Neural crest cell (in vitro differentiated cells): ENCODE measurements around the gene BICRA. TPM values are rescaled to one million over a fixed set of nuclear protein-coding genes. Genes with fewer than 3 reads are reported as not detected.

Source experiments
- DNase-seq: peaks from one replicate; pipeline ENCODE4 v3.0.0; 2021; ENCODE audit warnings: low read depth, mixed read lengths, low spot score
- H3K27ac Mint-ChIP-seq: one replicate; pipeline ENCODE4 v1.8.0; 2021; ENCODE audit warnings: mild to moderate bottlenecking, mixed read lengths; ENCODE audit not compliant: unreplicated experiment
- H3K27me3 Mint-ChIP-seq: 2 replicates; pipeline ENCODE4 v1.8.0; 2021; ENCODE audit warnings: low read depth, mild to moderate bottlenecking, mixed read lengths
- H3K36me3 Mint-ChIP-seq: 2 replicates; pipeline ENCODE4 v1.8.0; 2021; ENCODE audit warnings: low read depth, mild to moderate bottlenecking, mixed read lengths
- H3K4me1 Mint-ChIP-seq: 2 replicates; pipeline ENCODE4 v1.8.0; 2021; ENCODE audit warnings: mixed read lengths
- H3K4me3 Mint-ChIP-seq: one replicate; pipeline ENCODE4 v1.8.0; 2021; ENCODE audit warnings: mild to moderate bottlenecking, mixed read lengths
- H3K9me3 Mint-ChIP-seq: 2 replicates; pipeline ENCODE4 v1.8.0; 2021; ENCODE audit warnings: mixed read lengths
- CTCF ChIP-seq: fragments of 200-600 bp; sonication (generic); conservative IDR thresholded peaks from 2 replicates; pipeline ENCODE4 v1.5.0; 2021; ENCODE audit warnings: antibody characterized with exemption, mild to moderate bottlenecking
- total RNA-seq: library from RNA; stranded (reverse); gene quantifications from 2 replicates; pipeline ENCODE4 v1.2.1, GENCODE V29; 2021

The BICRA gene
- total RNA-seq, 1 donor from 2014 or later, result 28.9 TPM

- no peak overlapping the region for H3K27ac Mint-ChIP-seq
- TF ChIP-seq CTCF, result no peak
- no peak for DNase-seq
- H3K9me3 Mint-ChIP-seq, result peaks cover 3% of the 10 kb centered on the region
- H3K27me3 Mint-ChIP-seq, result no peaks in the 10 kb centered on the region
- H3K4me1 Mint-ChIP-seq, result peaks cover 24% of the 10 kb centered on the region
- no peak overlapping the region for H3K4me3 Mint-ChIP-seq
- peaks cover 14% of the 10 kb centered on the region for H3K36me3 Mint-ChIP-seq
Measured at GRCh38 chr19:47641891-47642485, 33.1 kb downstream of the BICRA start.

GRCh38 chr19:47643281-47643680 is 34.3 kb downstream of the BICRA start:
- DNase-seq, result no peak
- H3K27me3 Mint-ChIP-seq, result no peaks in the 10 kb centered on the region
- no peak for TF ChIP-seq CTCF
- no peak overlapping the region for H3K27ac Mint-ChIP-seq
- H3K9me3 Mint-ChIP-seq, result peaks cover 5% of the 10 kb centered on the region
- peaks cover 24% of the 10 kb centered on the region for H3K36me3 Mint-ChIP-seq
- H3K4me3 Mint-ChIP-seq, result no peak overlapping the region
- H3K4me1 Mint-ChIP-seq, result peaks cover 25% of the 10 kb centered on the region

- peaks cover 22% of the 10 kb centered on the region for H3K4me1 Mint-ChIP-seq
- TF ChIP-seq CTCF, result no peak
- peaks cover 25% of the 10 kb centered on the region for H3K36me3 Mint-ChIP-seq
- DNase-seq, result no peak
- peak overlapping the region; percentile 43 for H3K27ac Mint-ChIP-seq
- H3K9me3 Mint-ChIP-seq, result peaks cover 5% of the 10 kb centered on the region
- H3K4me3 Mint-ChIP-seq, result no peak overlapping the region
- H3K27me3 Mint-ChIP-seq, result no peaks in the 10 kb centered on the region
Measured at GRCh38 chr19:47644199-47644598, 35.3 kb downstream of the BICRA start.

- no peak for TF ChIP-seq CTCF
- H3K4me3 Mint-ChIP-seq, result no peak overlapping the region
Measured at GRCh38 chr19:47644743-47645482, 36.0 kb downstream of the BICRA start.

GRCh38 chr19:47646924-47647323 is 38.0 kb downstream of the BICRA start:
- Mint-ChIP-seq H3K4me3 (no peak overlapping the region), H3K27ac (no peak overlapping the region), H3K36me3 (peaks cover 36% of the 10 kb centered on the region), H3K4me1 (peaks cover 22% of the 10 kb centered on the region), H3K9me3 (peaks cover 9% of the 10 kb centered on the region), H3K27me3 (no peaks in the 10 kb centered on the region)
- no peak for TF ChIP-seq CTCF
- no peak for DNase-seq

More at GRCh38 chr19:47644743-47645482, 36.0 kb downstream of the BICRA start:
- H3K9me3 Mint-ChIP-seq, result peaks cover 9% of the 10 kb centered on the region
- H3K27me3 Mint-ChIP-seq, result no peaks in the 10 kb centered on the region
- DNase-seq, result no peak
- peaks cover 22% of the 10 kb centered on the region for H3K4me1 Mint-ChIP-seq
- H3K27ac Mint-ChIP-seq, result peak overlapping the region; percentile 66
- H3K36me3 Mint-ChIP-seq, result peaks cover 30% of the 10 kb centered on the region
